Caco-2 (cell line): Measurements from ENCODE around the gene DEPDC7. TPM values are rescaled to one million over a fixed set of nuclear protein-coding genes. Genes with fewer than 3 reads are reported as not detected.
"Not testable (repeated sequence)": the region's sequence is repeated elsewhere in the genome, so short reads cannot be mapped to it uniquely, and the experiment has no call there.

ENCODE experiments used
- Bru-seq: library from RNA; stranded (reverse); fragments of 400-500 nt; gene quantifications from one replicate; lab custom pipeline; 2021; lab: Mats Ljungman, UMichigan
- BruChase-seq, 2 experiments: library from RNA; stranded (reverse); fragments of 400-500 nt; gene quantifications; one replicate each; lab custom pipeline; 2021; lab: Mats Ljungman, UMichigan
- BruUV-seq: library from RNA; stranded (reverse); fragments of 400-500 nt; replicated peaks from 2 replicates; lab custom pipeline; 2021; lab: Mats Ljungman, UMichigan
- CTCF ChIA-PET: fragments of 300-600 bp; sonication (Branson Sonifier 250); formaldehyde crosslinking; loops from one replicate; lab custom pipeline; 2022; ENCODE audit warnings: antibody characterized with exemption; lab: Charles Lee
- POLR2A ChIA-PET: fragments of 300-600 bp; sonication (Branson Sonifier 250); formaldehyde crosslinking; loops from one replicate; lab custom pipeline; 2022; ENCODE audit warnings: antibody characterized with exemption; lab: Charles Lee
- DNase-seq, 2 experiments: peaks; one replicate each; pipeline versions ENCODE4 v3.0.0 to v3.0.0-alpha.2; 2020 to 2022
- H3K27me3 ChIP-seq: replicated peaks from 2 replicates; pipeline ENCODE4 v1.6.0; 2011; ENCODE audit warnings: low read length; ENCODE audit not compliant: control insufficient read depth, insufficient read depth
- H3K36me3 ChIP-seq: 2 replicates; pipeline ENCODE4 v1.5.1; 2011; ENCODE audit warnings: low read length; ENCODE audit not compliant: control insufficient read depth, insufficient read depth
- H3K4me1 ChIP-seq: fragments of 250-450 bp; sonication (Bioruptor Pico); 2 replicates; pipeline ENCODE4 v1.5.1; 2020; ENCODE audit warnings: mild to moderate bottlenecking
- H3K4me3 ChIP-seq: 2 replicates; pipeline ENCODE4 v1.5.1; 2011; ENCODE audit warnings: low read depth, mild to moderate bottlenecking, control low read depth, low read length
- H3K9me3 ChIP-seq: fragments of 250-450 bp; sonication (Bioruptor Pico); 2 replicates; pipeline ENCODE4 v1.5.1; 2020; ENCODE audit warnings: mild to moderate bottlenecking, moderate library complexity
- H3K27ac Mint-ChIP-seq: one replicate; pipeline ENCODE4 v1.8.0; 2022; ENCODE audit warnings: mixed read lengths; ENCODE audit not compliant: unreplicated experiment
- H3K27me3 Mint-ChIP-seq: one replicate; pipeline ENCODE4 v1.8.0; 2022; ENCODE audit warnings: mixed read lengths; ENCODE audit not compliant: insufficient read depth, unreplicated experiment
- H3K36me3 Mint-ChIP-seq: one replicate; pipeline ENCODE4 v1.8.0; 2022; ENCODE audit warnings: mild to moderate bottlenecking, mixed read lengths; ENCODE audit not compliant: insufficient read depth, unreplicated experiment
- H3K4me1 Mint-ChIP-seq: one replicate; pipeline ENCODE4 v1.8.0; 2022; ENCODE audit warnings: low read depth, mixed read lengths; ENCODE audit not compliant: unreplicated experiment
- H3K4me3 Mint-ChIP-seq: one replicate; pipeline ENCODE4 v1.8.0; 2022; ENCODE audit warnings: mild to moderate bottlenecking, moderate library complexity, mixed read lengths; ENCODE audit not compliant: unreplicated experiment
- H3K9me3 Mint-ChIP-seq: one replicate; pipeline ENCODE4 v1.8.0; 2022; ENCODE audit warnings: mixed read lengths; ENCODE audit not compliant: unreplicated experiment
- CTCF ChIP-seq, 2 experiments: fragments of 200-600 bp in 1 of 2; IDR thresholded peaks; 1 replicate in 1 of 2; 2 replicates in 1 of 2; pipeline versions ENCODE4 v1.5.1 to v1.8.0; 2011 to 2022; ENCODE audit warnings: antibody characterized with exemption in 1 of 2, control low read depth in 1 of 2, inconsistent platforms in 1 of 2, low read depth in 1 of 2, low read length in 1 of 2, mild to moderate bottlenecking in 1 of 2, moderate library complexity in 1 of 2; ENCODE audit not compliant: insufficient read depth in 1 of 2, severe bottlenecking in 1 of 2, unreplicated experiment in 1 of 2
- intact Hi-C: fragments of 100-400 bp; cut with micrococcal nuclease; formaldehyde crosslinking; loops from one replicate; pipeline ENCODE4 v1.10.0; 2022; ENCODE audit not compliant: unreplicated experiment
- long read RNA-seq: library from polyadenylated mRNA; stranded (forward); transcript quantifications from one replicate; pipeline ENCODE4 v2.0.0, GENCODE V29; 2022
- total RNA-seq: library from RNA; stranded (reverse); gene quantifications from 2 replicates; pipeline ENCODE4 v1.2.3, GENCODE V29; 2022

DEPDC7 gene
- total RNA-seq = 17.0 and 17.2 TPM in 2 replicates
- percentile 77 among the genes with signal in this experiment for Bru-seq, nascent RNA
- BruChase-seq, experiment 1, labeled RNA remaining after a 2-hour chase = percentile 76 among the genes with signal in this experiment
- percentile 59 among the genes with signal in this experiment for BruChase-seq, experiment 2, labeled RNA remaining after a 6-hour chase
- long read RNA-seq, transcript DEPDC7-201 (9 exons, 1,755 nt) = major isoform, 47 of 53 reads
- long read RNA-seq, partial matches to known transcripts = 2 of 53 reads
- long read RNA-seq, other reads (novel, unspliced or antisense) = 4 of 53 reads

GRCh38 chr11:33015621-33016551 lies at the start of gene DEPDC7:
DEPDC7 (plus strand) TSS chr11:33015878; CDS start chr11:33015956, 78 bp downstream.
- DNase-seq = peak; percentile 94 to 96
- no TSS peak for BruUV-seq
- Histone ChIP-seq H3K27me3 (no peaks in the 10 kb centered on the region), H3K4me3 (peak within 1 kb of the TSS; percentile 73), H3K9me3 (no peaks in the 10 kb centered on the region), H3K4me1 (peaks cover 26% of the 10 kb centered on the region; the same call in 1 of the 2 replicates), H3K36me3 (no peaks in the 10 kb centered on the region)
- intact Hi-C loops = loop anchor here (1.0 to 2.0 kb wide), 5 partner anchors 12 to 55 kb away; partner anchors contain the start of gene TCP11L1
- Mint-ChIP-seq H3K9me3 (no peaks in the 10 kb centered on the region), H3K36me3 (peaks cover 13% of the 10 kb centered on the region), H3K4me1 (peaks cover 19% of the 10 kb centered on the region), H3K4me3 (peak within 1 kb of the TSS; percentile 98), H3K27me3 (no peaks in the 10 kb centered on the region), H3K27ac (peak within 1 kb of the TSS; percentile 87)
- ChIA-PET POLR2A (interaction anchor here (0.6 to 1.5 kb wide), 8 partner anchors 10 to 145 kb away, joined by 3 to 31 read pairs (median 6); partner anchors contain the start of genes CSTF3 and TCP11L1), CTCF (interaction anchor here (0.7 to 1.6 kb wide), 6 partner anchors 14 to 1901 kb away, joined by 3 to 15 read pairs (median 5); partner anchors contain the start of gene TCP11L1)
- TF ChIP-seq CTCF (IDR thresholded peaks at IDR 0.05; ENCODE audit: insufficient read depth in 1 of 2, low read depth in 1 of 2, low read length in 1 of 2, severe bottlenecking in 1 of 2, unreplicated experiment in 1 of 2) = no peak

- no peak for DNase-seq
- intact Hi-C loops = no loop called here
- Histone ChIP-seq H3K4me1 (no peaks in the 10 kb centered on the region), H3K9me3 (no peaks in the 10 kb centered on the region), H3K27me3 (no peaks in the 10 kb centered on the region), H3K36me3 (peaks cover 3% of the 10 kb centered on the region), H3K4me3 (no peak overlapping the region)
- BruUV-seq = no TSS peak
- no peak for TF ChIP-seq CTCF (IDR thresholded peaks at IDR 0.05; ENCODE audit: insufficient read depth in 1 of 2, low read depth in 1 of 2, low read length in 1 of 2, severe bottlenecking in 1 of 2, unreplicated experiment in 1 of 2)
- ChIA-PET POLR2A (no interaction called here), CTCF (no interaction called here)
- peaks cover 46% of the 10 kb centered on the region for H3K36me3 Mint-ChIP-seq
- no peak overlapping the region for H3K4me3 Mint-ChIP-seq
- H3K4me1 Mint-ChIP-seq = no peaks in the 10 kb centered on the region
- H3K9me3 Mint-ChIP-seq = no peaks in the 10 kb centered on the region
- H3K27ac Mint-ChIP-seq = no peak overlapping the region
- no peaks in the 10 kb centered on the region for H3K27me3 Mint-ChIP-seq
Observed at GRCh38 chr11:32968541-32968940, 47.1 kb upstream of the DEPDC7 start.

GRCh38 chr11:32972233-32972632 lies 43.4 kb upstream of the DEPDC7 start:
- H3K27me3 Mint-ChIP-seq, H3K27me3 ChIP-seq, H3K36me3 ChIP-seq, POLR2A ChIA-PET, intact Hi-C loops, H3K9me3 ChIP-seq, H3K4me1 ChIP-seq, BruUV-seq, CTCF ChIA-PET, H3K4me3 Mint-ChIP-seq, H3K27ac Mint-ChIP-seq, DNase-seq, H3K4me1 Mint-ChIP-seq, H3K9me3 Mint-ChIP-seq, H3K4me3 ChIP-seq: not testable (repeated sequence)
- peaks cover 49% of the 10 kb centered on the region for H3K36me3 Mint-ChIP-seq
